ENCODE results near the gene CD7. TPM values are rescaled to one million over a fixed set of nuclear protein-coding genes. Genes with fewer than 3 reads are reported as not detected.

The CD7 gene
- total RNA-seq, result not detected in 2 replicates

GRCh38 chr17:82317394-82318168, at the start of gene CD7:
Gene CD7 (minus strand): TSS chr17:82317608. CDS start chr17:82317495, 113 bp downstream.

GRCh38 chr17:82358465-82359350, 41.3 kb upstream of the CD7 start, which contains the start of gene TEX19:
Gene TEX19 (plus strand): TSS chr17:82359247. CDS start chr17:82362151, 2,904 bp downstream.

DNA sequence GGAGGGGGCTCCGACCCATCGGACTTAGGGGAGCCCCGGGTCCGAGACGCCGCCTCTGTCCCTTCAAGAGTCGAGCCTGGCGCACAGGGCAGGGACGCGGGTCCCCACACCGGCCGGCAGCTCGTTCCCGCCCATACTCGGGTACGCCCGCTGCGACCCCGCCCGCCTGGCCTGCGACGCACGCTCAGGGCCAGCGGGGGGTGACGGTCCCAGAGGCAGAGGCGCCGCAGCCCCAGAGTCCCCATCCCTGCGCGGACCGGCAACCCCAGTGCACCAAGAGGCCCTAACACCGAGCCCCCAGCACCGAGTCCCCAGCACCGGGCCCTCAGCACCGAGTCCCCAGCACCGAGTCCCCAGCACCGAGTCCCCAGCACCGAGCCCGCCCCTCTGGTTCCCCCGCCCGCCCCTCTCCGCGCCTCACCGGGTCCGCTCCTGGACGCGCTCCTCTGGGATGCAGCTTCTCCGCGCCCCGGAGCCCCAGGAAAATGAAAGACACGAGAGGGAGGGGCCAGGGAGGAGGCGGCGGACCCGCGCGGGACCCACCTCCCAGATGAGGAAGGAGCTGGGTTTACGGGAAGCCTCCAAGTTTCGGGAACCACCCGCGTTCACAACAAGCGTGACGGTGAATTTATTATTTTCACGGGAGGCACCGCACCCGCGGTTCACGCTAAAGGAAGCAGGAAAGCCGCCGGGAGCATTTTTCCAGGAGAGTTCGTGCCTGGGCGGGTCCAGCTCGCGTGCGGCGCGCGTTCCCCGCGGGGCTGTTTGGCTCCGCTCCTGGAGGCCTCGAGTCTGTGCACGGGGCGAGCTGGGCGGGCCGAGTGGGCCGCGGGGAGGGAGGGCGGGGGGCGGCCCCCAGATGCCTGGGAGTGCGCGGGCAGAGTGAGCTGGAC, 16.1 kb upstream of the CD7 start, which contains the start of gene SECTM1:
Gene SECTM1, minus strand, starts transcription at position 488 of the 893 bp plus-strand sequence. CDS start 6,526 bp downstream, outside the sequence.

GRCh38 chr17:82273327-82274133, 43.9 kb downstream of the CD7 start, which contains the start of gene CSNK1D:
Gene CSNK1D (minus strand): TSS chr17:82273700. CDS start chr17:82273381, 319 bp downstream.

Other genes with a start within 250 kb of the CD7 start
- gene FASN, start 219.4 kb downstream of the CD7 start, total RNA-seq, result 67.1 and 186 TPM in 2 replicates
- 18.2 and 31.0 TPM in 2 replicates for gene CCDC57, start 104.8 kb downstream of the CD7 start, total RNA-seq
- gene SLC16A3, start 88.6 kb downstream of the CD7 start, total RNA-seq, result 87.9 and 172 TPM in 2 replicates
- 51.4 and 65.6 TPM in 2 replicates for gene CSNK1D, start 43.9 kb downstream of the CD7 start, total RNA-seq
- 0.65 and 11.0 TPM in 2 replicates for gene SECTM1, start 16.2 kb upstream of the CD7 start, total RNA-seq
- under 0.01 and 0.11 TPM in 2 replicates for gene TEX19, start 41.6 kb upstream of the CD7 start, total RNA-seq
- not detected in 2 replicates for gene UTS2R, start 54.2 kb upstream of the CD7 start, total RNA-seq
- 15.2 and 27.9 TPM in 2 replicates for gene HEXD, start 100.7 kb upstream of the CD7 start, total RNA-seq
- 38.5 and 39.5 TPM in 2 replicates for gene OGFOD3, start 101.0 kb upstream of the CD7 start, total RNA-seq
- gene CYBC1, start 133.1 kb upstream of the CD7 start, total RNA-seq, result 61.7 and 67.1 TPM in 2 replicates
- gene NARF, start 141.1 kb upstream of the CD7 start, total RNA-seq, result 65.6 and 65.7 TPM in 2 replicates
- gene FOXK2, start 202.1 kb upstream of the CD7 start, total RNA-seq, result 36.1 and 42.7 TPM in 2 replicates

All from placental epithelial cell (primary cell).